GM03348 (cell line): Measurements from ENCODE around the gene HNRNPLL.

Source experiments
- DNase-seq: peaks from one replicate; pipeline ENCODE4 v3.0.0; 2012; ENCODE audit warnings: low spot score

The HNRNPLL gene

GRCh38 chr2:38528008-38528442, 74.7 kb downstream of the HNRNPLL start:
- DNase-seq: peak; percentile 83

- no peak for DNase-seq
Observed at GRCh38 chr2:38527338-38528007, 75.3 kb downstream of the HNRNPLL start.

- DNase-seq: peak; percentile 24
Observed at GRCh38 chr2:38526195-38526594, 76.5 kb downstream of the HNRNPLL start.

DNA sequence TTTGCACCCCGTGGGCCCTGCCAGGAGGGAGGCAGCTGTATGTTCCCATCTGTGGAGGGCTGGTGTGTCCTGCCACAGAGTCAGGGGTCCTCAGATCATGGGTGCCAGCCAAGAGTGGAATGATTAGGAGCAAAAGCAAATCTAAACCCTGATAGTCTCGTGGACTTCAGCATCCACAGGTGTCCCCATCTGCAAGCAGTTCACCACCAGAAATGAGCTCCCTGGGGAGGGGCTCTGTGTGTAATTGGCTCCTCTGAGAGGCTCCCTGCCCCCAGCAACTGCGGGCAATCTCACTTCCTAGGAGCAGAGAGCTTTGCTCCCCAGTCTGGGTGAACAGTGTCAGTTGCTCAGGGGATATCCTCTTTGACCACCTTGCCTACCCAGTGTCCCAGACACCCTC, 78.1 kb downstream of the HNRNPLL start:
- no peak for DNase-seq

GRCh38 chr2:38523728-38524437, 78.8 kb downstream of the HNRNPLL start:
- DNase-seq: no peak

GRCh38 chr2:38522754-38523349, 79.9 kb downstream of the HNRNPLL start:
- no peak for DNase-seq

DNA sequence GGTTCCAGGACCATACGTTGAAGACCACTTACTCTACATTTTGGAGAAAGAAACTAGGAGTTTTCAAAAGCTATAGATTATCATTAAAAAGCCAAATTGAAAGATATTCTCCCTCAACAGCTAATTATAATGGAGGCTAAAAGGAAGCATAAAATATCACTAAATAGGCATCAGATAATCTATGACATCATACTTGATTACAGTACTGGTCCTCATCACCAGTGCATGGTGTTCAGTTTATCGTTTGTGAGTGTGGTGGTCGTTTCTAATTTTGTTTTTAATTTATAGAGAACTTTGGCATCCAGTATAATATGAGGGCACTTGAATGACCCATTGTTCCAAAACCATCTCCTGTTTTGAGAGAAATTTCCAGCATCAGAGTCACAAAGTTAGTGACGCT, 80.9 kb downstream of the HNRNPLL start:
- DNase-seq: no peak

GRCh38 chr2:38517284-38517683, 85.4 kb downstream of the HNRNPLL start:
- no peak for DNase-seq

DNA sequence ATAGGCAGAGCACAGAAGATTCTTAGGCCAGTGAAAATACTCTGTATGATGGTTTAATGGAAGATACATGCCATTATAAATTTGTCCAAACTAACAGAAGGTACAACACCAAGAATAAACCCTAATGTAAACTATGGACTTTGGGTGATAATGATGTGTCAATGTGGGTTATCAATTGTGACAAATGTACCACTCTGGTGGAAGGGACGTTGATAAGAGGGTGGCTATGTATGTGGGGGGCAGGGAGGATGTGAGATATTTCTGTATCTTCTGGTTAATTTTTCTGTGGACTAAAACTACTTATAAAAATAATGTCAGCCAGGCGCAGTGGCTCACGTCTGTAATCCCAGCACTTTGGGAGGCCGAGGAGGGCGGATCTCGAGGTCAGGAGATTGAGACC, 86.2 kb downstream of the HNRNPLL start:
- DNase-seq: no peak

GRCh38 chr2:38516122-38516521, 86.6 kb downstream of the HNRNPLL start:
- DNase-seq: no peak

- no peak for DNase-seq
Observed at GRCh38 chr2:38515155-38516074, 87.3 kb downstream of the HNRNPLL start.

DNA sequence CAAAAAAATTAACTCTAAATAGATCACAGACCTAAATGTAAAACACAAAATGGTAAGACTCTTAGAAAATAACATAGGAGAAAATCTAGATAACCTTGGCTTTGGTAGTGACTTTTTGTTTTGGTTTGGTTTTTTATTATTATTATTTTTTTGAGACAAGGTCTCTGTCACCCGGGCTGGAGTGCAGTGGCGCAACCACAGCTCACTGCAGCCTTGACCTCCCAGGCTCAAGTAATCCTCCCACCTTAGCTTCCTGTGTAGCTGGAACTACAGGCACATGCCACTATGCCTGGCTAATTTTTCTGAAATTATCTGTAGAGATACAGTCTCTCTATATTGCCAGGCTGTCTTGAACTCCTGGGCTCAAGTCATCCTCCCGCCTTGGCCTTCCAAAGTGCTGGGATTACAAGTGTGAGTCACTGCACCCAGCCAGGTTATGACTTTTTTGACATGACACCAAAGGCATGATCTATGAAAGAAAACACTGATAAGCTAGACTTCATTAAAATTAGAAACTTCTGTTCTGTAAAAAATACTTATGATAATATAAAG, 88.0 kb downstream of the HNRNPLL start:
- no peak for DNase-seq

DNA sequence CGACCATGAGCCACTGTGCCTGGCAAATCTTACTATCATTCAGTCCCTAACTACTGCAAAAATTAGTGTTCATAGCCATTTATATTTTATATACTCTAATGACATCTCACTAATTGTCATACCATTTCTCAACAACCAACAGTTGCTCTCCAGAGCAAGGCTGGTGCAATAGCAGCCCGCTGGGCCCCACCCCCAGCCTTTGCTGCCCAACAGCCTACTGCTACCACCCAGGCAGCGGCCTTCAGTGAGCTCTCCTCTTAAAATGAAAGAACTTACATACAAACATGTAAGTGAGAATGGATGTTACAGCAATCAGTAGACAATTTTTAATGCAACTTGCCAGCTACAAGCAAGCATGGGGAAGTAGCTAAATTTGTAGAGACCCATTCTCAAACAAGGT, 90.5 kb downstream of the HNRNPLL start:
- DNase-seq: no peak
